ENCODE measurements around the gene UBE2K. TPM values are rescaled to one million over a fixed set of nuclear protein-coding genes. Genes with fewer than 3 reads are reported as not detected.
"Not testable (repeated sequence)": the region's sequence is repeated elsewhere in the genome, so short reads cannot be mapped to it uniquely, and the experiment has no call there.

UBE2K gene, protein sequence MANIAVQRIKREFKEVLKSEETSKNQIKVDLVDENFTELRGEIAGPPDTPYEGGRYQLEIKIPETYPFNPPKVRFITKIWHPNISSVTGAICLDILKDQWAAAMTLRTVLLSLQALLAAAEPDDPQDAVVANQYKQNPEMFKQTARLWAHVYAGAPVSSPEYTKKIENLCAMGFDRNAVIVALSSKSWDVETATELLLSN
- polyA plus RNA-seq (ENCODE audit: insufficient read length), result 105 TPM
- long read RNA-seq, donor 1, full-length matches to known transcripts, result 36 of 60 reads
- long read RNA-seq, donor 1, partial matches to known transcripts, result 24 of 60 reads
- long read RNA-seq, donor 1, other reads (novel, unspliced or antisense), result 0 of 60 reads
- long read RNA-seq, donor 2, full-length matches to known transcripts, result 25 of 74 reads
- long read RNA-seq, donor 2, partial matches to known transcripts, result 49 of 74 reads
- long read RNA-seq, donor 2, other reads (novel, unspliced or antisense), result 0 of 74 reads
- long read RNA-seq, donor 3, full-length matches to known transcripts, result 31 of 59 reads
- long read RNA-seq, donor 3, partial matches to known transcripts, result 23 of 59 reads
- long read RNA-seq, donor 3, other reads (novel, unspliced or antisense), result 5 of 59 reads
- long read RNA-seq, donor 4, full-length matches to known transcripts, result 5 of 5 reads
- long read RNA-seq, donor 4, partial matches to known transcripts, result 0 of 5 reads
- long read RNA-seq, donor 4, other reads (novel, unspliced or antisense), result 0 of 5 reads
- long read RNA-seq, donor 5, full-length matches to known transcripts, result 35 of 69 reads
- long read RNA-seq, donor 5, partial matches to known transcripts, result 34 of 69 reads
- long read RNA-seq, donor 5, other reads (novel, unspliced or antisense), result 0 of 69 reads
- long read RNA-seq, donor 6, full-length matches to known transcripts, result 27 of 43 reads
- long read RNA-seq, donor 6, partial matches to known transcripts, result 16 of 43 reads
- long read RNA-seq, donor 6, other reads (novel, unspliced or antisense), result 0 of 43 reads
- long read RNA-seq, donor 7, full-length matches to known transcripts, result 35 of 61 reads
- long read RNA-seq, donor 7, partial matches to known transcripts, result 26 of 61 reads
- long read RNA-seq, donor 7, other reads (novel, unspliced or antisense), result 0 of 61 reads
- long read RNA-seq, donor 8, full-length matches to known transcripts, result 14 of 44 reads
- long read RNA-seq, donor 8, partial matches to known transcripts, result 30 of 44 reads
- long read RNA-seq, donor 8, other reads (novel, unspliced or antisense), result 0 of 44 reads

DNA sequence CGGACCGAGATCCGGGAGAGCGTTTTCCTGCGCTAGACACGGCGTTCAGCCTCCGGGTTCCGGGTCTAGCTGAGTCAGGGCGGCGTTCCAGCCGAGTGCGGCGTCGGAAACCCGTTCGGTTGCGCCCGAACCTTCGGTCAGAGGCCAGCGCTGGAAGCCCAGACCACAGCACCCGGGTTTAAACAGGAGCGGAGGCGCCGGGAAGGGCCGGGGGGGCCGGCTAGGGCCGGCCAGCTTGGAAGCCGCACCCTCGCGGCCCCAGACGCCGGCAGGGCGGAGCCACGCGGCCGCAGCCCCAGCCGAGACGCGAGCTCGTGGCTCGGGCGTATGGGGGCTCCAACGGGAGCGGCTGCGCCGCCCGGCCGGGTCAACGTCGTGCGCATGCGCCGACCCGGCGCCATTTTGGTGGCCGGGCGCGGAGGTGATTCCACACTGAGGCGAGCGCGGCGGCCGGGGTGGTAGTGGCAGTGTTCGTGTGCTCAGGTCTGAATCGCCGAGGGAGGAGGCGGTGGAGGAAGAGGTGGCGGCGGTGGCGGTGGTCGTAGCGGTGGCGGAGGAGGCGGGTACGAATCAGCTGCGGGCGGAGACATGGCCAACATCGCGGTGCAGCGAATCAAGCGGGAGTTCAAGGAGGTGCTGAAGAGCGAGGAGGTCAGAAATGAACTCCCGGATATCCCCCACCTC, at the start of gene UBE2K:
TSS of gene UBE2K (plus strand) at position 397 of the 684 bp plus-strand sequence. CDS start at position 589, 192 bp downstream.
- DNase-seq, result peak; percentile 82

DNA sequence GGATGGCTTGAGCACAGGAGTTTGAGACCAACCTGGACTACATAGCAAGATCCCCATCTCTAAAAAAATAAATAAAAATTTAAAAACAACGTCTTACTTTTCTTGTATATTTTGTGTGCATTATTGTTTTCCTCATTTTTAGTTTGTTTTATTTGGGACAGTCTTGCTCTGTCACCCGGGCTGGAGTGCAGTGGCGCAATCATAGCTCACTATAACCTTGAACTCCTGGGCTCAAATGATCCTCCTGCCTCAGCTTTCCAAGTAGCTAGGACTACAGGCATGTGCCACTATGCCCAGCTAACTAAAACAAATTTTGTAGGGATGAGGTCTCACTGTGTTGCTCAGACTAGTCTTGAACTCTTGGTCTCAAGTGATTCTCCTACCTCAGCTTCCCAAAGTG, 49.7 kb upstream of the UBE2K start:
- DNase-seq, result no peak

DNA sequence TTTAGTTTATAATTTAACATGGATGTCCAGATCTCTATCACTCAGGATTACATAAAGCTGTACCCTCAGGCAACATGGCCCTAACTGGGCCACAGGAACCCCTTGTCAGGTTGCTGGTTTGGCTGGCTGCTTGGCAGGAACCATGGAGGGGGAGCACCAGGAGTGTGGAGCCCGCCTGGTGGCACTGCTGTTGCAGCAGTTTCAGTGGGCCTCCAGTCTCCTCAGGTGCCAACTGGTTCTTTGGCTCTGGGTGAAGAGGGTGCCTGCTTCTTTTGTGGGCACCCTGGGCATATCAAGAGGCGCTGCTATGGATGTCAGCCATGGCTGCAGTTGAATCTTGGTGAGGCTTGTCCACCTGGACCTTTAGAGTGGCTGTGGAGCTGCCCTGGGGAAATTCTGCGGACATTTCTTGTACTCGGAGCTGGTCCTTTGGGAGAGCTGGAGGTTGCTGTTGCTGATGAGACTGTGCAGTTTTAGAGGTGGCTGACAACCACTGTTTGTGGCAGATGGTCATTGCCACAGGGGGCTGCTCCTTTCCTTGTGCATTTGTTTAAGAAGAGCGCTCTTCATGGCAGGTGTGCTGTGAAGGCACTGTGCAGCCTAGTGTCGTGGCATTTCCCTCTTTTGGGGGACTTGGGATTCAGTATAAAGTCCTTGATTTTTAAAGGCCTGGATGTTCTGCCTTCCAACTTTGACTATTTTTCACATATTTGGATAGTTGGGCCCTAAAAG, 48.9 kb upstream of the UBE2K start:
- no peak for DNase-seq

DNA sequence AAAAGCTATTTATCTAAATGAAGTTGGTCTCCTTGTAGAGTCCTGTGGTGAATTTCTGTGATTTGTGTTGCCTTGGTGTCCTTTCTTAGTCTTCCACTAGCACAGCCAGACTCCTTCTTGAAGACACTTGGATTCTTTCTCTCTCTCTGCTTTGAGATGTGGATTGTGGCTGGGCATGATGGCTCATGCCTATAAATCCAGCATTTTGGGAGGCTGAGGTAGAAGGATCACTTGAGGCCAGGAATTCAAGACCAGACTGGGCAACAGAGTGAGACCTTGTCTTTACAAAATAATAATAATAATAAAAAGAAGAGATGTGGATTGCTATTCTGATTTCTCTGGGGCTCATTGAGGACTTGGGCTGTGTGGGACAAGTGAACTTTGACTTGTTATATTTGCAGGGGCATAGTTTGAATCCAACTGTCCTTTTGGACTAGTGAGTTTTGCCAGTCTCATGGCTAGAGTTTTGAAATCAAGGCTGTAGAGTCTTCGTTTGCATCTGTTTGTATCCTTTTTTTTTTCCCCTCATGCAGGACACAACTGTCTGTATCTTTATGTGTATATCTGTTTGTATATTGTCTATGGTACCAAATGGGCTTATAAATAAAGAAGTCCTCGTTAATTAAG, 48.2 kb upstream of the UBE2K start:
- DNase-seq, result no peak

DNA sequence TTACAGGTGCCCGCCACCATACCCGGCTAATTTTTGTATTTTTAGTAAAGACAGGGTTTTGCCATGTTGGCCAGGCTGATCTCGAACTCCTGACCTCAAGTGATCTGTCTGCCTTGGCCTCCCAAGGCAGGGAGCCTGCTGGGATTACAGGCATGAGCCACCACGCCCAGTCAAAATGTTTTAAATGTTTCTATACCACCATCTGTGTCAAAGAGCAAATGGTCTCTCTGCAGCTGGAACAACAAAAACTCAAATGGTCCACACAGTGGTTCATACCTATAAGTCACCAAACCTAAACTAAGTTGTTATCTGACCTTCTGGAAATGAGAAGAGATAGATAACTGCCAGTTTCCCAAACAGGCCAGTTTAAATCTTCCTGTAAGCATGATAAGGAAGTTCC, 46.4 kb upstream of the UBE2K start:
- DNase-seq, result not testable (repeated sequence)

DNA sequence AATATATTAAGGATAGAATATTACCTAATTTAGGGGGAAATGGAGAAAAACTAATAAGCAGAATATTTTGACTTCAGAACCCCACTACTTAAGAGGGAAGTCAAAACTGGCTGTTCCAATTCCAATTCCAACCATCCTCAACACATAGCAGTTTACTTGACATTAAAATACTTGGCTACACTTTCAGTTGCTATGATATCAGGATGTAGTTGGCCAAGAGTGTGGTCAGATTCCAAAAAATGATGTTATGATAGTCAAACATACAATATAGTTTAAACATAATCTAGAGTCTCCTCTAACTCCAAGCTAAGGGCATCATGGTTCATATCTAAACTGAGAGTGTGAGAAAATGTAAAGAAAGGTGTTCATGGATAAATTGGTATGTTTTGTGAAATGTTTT, 42.7 kb upstream of the UBE2K start:
- no peak for DNase-seq

DNA sequence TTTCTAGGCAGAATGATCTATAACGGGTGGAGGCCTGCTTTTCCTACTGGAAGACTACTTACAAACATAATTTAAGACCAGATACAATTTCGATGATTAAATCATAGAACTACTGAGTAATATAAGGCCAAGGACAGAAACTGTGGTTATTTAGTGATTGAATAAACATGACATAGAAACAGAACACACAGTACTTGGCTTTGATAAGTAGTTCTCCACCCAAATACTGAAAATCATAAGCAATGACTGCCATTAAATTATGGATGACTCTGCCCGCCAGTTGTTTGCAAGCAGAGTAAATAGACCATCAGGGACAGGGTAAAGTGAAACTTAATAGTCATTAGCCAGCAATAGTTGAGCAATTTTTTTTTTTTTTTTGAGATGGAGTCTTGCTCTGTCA, 42.1 kb upstream of the UBE2K start:
- no peak for DNase-seq

DNA sequence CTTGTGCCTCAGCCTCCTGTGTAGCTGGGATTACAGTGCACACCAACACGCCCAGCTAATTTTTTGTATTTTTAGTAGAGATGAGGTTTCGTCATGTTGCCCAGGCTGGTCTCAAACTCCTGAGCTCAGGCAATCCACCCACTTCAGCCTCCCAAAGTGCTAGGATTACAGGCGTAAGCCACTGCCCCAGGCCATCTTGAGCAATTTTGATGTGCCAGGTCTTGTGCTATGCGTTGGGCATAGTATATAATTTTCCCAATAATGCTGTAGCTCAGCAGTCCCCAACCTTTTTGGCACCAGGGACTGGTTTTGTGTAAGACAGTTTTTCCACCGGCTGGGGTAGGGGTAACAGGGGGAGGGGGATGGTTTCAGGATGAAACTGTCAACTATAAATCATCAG, 41.3 kb upstream of the UBE2K start:
- DNase-seq, result not testable (repeated sequence)

DNA sequence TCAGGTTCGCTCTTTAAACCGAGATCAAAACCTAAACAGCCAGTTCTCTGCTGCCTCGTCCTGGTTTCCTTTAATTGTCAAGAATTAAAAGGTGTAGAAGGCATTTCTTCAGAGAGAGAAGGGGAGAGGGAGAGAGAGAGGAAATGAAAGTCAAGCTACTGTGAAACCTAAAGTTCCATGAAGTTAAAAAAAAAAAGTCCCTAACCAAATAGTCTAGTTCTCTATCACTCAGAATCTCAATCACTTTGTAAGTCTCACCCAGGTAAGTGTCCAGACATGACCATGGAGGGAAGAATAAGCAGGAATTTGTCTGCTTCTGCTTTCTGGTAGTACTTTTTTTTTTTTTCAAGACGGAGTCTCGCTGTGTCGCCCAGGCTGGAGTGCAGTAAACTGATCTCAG, 40.5 kb upstream of the UBE2K start:
- no peak for DNase-seq

DNA sequence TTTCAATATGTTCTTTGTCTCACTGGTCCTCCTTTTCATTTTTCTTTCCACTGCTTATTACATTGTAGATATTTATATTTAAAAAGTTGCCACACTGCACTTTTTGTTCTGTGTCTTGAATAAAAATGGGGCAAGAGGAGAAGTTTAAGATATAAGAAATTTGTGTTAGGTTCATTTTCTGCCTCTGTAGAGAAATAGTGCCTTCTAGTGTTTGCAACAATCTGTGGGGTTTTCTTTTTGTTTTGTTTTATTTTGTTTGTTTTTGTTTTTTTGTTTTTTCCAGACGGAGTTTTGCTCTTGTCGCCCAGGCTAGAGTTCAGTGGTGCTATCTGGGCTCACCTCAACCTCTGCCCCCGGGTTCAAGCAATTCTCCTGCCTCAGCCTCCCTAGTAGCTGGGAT, 39.2 kb upstream of the UBE2K start:
- DNase-seq, result no peak

DNA sequence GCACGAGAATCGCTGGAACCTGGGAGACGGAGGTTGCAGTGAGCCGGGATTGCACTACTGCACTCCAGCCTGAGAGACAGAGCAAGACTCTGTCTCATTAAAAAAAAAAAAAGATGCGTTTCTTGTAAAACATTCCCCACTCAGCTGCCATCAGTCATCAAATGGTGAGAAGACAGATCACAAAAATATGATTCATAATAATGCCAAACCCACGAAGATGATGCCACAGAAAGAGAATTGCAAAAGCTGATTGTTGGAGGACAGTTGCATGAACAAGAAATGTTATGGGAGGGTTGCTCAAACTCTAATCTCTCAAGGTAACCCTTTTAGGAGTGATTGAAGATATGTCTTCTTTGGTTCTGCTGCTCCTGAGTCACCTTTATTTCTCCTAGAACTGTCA, 37.9 kb upstream of the UBE2K start:
- no peak for DNase-seq

DNA sequence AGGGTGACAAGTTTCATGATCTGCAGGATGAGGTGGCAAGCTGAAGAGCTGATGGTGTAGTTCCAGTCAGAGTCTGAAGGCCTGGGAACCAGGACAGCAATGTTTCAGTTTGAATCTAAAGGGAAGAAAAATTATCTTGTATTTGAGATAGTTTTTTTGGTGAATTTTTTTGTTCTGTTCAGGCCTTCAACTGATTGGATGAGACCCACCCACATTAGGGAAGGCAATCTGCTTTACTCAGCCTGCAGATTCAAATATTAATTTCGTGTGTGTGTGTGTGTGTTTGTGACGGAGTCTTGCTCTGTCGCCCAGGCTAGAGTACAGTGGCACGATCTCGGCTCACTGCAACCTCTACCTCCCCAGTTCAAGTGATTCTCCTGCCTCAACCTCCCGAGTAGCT, 37.2 kb upstream of the UBE2K start:
- no peak for DNase-seq

DNA sequence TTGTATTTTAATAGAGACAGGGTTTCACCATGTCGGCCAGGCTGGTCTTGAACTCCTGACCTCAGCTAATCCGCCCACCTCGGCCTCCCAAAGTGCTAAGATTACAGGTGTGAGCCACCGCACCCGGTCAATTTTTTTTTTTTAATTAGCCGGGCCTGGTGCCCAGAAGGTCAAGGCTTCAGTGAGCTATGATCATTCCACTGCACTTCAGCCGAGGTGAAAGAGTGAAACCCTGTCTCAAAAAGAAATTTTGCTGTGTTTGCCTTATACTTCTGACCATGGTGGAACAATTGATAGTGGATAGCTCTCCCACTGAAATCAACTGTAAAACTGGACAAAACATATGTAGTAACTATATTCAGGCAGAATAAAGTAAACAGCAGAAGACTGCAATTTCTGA, 35.3 kb upstream of the UBE2K start:
- no peak for DNase-seq

DNA sequence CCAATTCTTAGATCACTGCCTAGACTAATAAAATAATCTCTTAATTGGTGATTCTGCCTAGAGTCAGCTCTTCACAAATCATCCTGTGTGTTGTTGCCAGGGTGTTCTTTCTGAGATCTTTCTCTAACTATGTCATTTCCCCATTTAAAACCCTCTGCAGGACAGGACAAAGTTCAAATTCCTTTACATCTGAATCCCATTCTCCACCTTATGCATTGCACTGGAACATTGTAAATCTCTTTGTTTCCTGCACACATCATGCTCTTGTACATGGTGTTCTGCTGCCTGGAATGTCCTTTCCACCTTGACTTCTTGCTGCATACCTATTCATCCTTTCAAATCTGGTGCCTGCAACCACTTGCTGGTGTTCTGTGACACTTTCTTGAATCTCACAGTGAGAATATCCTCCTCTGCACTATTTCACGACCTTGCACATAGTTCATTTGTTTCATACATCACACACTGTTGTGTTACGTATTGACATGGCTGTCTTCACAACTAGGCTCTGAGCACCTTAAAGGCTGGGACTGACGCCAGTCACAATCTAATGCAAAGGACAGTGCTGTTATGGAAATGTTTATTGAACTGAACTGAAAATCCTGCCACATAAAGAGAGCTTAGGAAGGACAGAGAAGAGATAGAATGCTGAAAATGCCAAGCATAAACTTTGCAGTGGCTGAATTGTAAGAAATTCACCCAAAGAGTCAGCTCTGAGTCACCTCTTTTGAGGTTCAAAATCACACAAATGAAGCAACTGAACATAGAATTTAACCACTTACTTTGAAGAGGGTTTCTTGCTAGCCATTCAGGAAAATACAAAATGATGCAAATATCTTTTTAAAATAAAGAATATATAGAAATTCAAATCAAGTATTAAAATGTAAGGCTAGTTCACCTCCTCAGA, 32.9 kb upstream of the UBE2K start:
- no peak for DNase-seq

DNA sequence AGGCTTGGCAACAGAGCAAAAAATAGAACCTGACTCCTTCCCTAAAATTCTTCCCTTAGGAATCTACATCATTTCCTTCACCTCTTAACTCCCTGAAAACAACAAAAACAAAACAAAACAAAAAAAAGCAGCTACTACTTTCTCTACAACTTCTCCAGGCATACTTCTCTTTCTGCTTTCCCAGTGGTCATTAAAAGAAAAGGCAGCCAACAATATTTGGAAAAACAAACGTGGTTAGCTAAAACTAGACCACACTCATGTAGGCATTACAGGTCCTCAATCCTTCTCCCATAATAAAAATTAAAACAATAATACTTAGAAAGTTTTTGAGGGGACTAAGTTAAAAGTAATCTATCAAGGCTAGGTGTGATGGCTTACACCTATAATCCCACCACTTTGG, 30.2 kb upstream of the UBE2K start:
- no peak for DNase-seq

DNA sequence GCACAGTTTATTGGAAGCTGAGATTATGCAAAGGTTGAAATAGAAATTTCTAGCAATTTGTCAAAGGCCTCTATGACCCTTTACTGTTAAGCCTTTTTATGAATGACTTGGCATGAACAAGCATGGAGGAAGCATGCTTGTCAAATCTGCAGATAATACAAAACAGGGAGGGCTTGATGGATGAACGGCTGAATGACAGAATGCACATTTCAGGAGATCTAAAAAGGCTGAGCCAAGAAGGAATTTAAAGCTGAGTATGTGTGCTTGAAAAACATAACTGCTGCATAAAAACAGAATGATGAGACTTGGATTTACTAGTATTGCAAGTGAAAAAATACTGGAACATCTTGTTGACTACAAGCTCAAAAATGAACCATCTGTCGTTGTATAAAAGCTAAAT, 29.0 kb upstream of the UBE2K start:
- no peak for DNase-seq

DNA sequence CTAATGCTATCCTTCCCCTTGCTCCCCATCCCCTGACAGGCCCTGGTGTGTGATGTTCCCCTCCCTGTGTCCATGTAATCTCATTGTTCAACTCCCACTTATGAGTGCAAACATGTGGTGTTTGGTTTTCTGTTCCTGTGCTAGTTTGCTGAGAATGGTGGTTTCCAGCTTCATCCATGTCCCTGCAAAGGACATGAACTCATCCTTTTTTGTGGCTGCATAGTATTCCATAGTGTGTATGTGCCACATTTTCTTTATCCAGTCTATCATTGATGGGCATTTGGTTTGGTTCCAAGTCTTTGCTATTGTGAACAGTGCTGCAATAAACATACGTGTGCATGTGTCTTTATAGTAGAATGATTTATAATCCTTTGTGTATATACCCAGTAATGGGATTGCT, 27.6 kb upstream of the UBE2K start:
- DNase-seq, result not testable (repeated sequence)

DNA sequence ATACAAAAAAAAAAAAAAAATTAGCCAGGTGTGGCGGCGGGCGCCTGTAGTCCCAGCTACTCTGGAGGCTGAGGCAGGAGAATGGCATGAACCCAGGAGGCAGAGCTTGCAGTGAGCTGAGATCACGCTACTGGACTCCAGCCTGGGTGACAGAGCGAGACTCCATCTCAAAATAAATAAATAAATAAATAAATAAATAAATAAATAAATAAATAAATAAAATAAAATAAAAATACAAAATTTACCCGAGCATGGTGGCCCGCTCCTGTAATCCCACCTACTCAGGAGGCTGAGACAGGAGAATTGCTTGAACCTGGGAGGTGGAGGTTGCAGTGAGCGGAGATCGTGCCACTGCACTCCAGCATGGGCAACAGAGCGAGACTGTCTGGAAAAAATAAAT, 22.3 kb upstream of the UBE2K start:
- DNase-seq, result not testable (repeated sequence)

DNA sequence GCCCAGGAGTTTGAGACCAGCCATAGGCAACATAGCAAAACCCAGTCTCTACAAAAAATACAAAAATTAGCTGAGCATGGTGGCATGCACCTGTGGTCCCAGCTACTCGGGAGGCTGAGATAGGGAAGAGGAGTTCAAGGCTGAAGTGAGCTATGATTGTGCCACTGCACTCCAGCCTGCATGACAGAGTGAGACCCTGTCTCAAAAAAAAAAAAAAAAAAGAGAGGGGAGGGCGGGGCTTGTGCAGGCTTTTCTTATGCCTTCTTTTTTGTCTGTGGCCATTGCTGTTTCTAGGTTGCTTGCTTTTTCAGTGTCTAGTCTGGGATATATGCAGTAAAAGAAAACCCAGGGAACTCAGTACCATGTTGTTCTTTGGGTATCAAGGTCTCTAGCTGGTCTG, 16.9 kb upstream of the UBE2K start:
- not testable (repeated sequence) for DNase-seq

DNA sequence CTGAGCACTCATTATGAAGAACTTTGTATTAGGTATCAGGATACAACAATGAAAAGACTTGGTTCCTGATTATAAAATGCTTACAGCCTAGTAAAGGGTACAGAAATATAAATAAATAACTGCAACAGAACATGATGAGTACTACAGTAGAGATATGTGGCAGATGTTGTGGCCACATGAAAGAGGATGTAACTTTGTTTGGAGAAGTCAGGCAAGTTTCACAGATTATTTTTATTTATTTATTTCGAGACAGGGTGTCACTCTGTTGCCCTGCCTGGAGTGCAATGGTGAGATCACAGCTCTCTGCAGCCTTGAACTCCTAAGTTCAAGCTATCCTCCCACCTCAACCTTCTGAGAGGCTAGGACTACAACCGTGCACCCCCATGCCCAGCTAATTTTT, 15.8 kb upstream of the UBE2K start:
- DNase-seq, result no peak
